CD4-positive, alpha-beta T cell treated with Interleukin-17A for 1 hour (primary cell): ENCODE results near the gene NUCKS1.
A peak's percentile ranks its signal among the peaks of the same experiment; 100 is the strongest.

Source experiments
- DNase-seq: peaks from one replicate; pipeline ENCODE4 v3.0.0-alpha.2; 2020

Gene NUCKS1

GRCh38 chr1:205693421-205693991, 56.5 kb downstream of the NUCKS1 start:
- DNase-seq = no peak

GRCh38 chr1:205692423-205692822, 57.6 kb downstream of the NUCKS1 start:
- no peak for DNase-seq

DNA sequence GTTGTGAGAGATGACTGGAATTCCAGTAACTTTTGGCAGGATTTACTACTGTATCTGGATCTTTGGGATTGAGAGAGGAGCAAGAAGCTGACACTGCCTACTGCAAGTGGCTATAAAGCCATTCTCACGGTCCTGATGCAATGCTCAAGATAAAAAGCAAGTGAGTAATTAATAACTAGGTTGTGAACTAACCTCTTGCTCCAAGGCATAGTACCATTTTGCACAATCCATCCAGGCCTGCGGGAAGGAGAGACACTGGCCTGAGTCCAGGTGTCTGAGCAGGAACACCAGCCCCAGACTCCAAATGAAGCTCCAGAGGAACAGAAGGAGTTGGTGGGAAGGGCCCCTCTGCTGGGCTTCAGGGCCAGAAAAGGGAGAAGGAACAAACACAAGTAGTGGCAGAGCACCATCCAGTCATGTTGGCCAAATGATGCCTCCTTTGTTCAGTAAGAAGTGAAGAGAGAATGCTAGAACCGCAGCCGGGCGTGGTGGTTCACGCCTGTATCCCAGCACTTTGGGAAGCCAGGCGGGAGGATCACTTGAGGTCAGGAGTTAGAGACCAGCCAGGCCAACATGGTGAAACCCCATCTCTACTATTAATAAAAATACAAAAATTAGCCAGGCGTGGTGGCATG, 59.7 kb downstream of the NUCKS1 start:
- DNase-seq = no peak

GRCh38 chr1:205689479-205689878, 60.5 kb downstream of the NUCKS1 start:
- no peak for DNase-seq

DNA sequence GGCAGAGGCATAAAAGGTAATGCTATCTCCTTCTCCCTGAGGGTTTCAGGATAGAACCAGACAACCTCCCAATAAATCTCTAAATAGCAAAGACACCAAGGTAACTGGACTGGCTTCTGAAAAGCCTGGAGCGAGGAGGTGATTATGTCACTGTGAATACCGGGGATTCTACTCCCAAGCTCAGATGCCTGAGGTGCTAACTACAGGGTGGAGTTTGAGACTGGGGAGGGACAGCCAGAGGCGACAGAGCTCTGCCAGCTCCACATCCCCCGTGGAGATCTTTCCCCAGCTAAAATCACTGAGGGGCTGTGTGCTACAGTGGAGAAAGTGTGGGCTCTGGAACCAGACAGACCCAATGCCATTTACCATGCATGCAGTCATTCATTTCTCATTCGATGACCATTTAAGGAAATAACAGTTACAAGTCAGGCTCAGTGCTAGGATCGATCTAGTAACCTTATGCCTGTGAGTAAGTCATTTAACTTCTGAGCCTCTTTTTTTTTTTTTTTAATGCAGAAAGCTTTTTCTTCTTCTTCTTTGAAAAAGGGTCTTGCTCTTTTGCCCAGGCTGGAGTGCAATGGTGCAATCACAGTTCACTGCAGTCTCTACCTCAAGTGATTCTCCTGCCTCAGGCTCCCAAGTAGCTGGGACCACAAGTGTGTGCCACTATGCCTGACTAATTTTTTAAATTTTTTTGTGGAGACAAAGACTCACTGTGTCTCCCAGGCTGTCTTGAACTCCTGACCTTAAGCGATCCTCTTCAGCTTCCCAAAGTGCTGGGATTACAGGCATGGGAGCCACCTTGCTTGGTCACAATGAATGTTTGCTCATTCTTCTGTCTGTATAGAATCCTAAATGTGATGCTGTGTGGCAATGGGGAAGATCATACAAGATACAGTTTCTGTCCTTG, 61.6 kb downstream of the NUCKS1 start:
- DNase-seq = no peak

DNA sequence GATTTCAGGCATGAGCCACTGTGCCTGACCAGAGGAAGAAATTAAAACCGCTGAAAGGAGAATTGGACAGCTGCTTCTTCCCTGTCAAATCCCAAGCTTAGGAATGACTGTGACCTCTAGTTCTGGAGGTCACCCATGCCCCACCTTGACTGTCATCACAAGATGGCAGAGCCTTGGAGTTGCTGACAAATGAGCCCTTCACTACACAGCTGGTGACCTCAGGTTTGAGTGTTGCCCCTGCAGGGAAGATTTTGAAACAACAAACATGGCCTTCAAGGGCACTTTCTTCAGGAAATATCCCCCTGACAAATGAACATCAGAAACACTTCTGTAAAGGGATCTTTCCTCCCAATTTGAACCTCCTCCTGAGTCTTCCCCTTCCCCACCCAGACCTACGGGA, 62.7 kb downstream of the NUCKS1 start:
- DNase-seq = no peak

DNA sequence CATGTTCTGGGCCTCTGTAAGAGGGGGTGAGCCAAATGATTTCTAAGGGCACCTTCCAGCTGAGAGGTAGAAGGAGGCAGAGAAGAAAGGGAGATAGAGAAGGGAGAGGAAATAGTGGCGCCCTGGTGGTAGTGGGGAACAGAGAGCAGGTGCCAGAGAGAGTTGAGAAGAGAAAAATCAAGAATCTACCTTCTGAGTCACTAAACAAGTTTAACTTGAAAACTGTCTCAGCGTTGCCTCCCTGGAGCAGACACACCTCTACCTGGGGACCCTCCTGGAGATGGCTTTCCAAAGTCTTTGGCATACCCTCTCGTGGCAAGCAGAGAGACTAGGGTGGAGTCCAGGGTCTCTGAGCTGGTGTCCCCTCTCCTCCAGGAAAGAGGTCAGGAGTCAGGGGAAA, 68.6 kb downstream of the NUCKS1 start:
- no peak for DNase-seq

DNA sequence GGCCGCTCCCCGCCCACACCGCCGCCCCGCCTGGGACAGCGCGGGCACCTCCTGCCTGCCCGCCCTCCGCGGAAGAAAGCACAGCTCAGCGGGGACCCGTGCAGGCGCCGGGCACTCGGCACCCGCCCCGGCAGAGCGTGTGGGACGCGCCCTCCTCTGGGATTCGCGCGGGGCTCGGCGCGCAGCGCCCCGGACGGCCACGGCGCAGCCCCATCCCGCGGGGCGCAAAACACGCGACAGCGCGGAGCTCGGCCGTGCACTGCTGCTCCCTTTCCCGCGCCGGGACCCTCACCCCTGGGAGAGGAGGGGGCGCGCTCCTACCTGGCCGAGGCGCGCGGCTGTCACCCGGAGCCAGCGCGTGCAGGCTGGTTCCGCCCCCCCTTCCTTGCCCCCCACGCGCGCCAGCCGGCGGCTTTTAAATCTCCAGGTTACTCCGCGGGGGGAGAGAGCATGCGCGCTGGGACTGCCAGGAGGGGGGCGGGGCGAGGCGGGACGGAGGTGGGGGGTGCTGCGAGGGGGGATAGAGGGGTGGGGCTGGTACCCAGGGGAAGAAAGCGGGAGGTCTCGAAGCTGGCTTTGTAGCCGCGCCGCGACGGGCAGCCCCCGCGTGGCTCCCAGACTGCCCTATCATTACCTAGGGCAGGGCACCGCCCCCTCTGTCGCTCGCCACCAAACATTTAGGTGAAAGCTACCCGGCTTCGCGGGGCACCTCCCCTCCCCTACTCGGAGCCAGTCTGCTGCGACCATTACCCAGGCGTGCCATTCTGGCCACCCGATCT, 69.7 kb downstream of the NUCKS1 start, which contains the start of gene SLC45A3:
Gene SLC45A3 (minus strand): TSS at position 437 of the 779 bp plus-strand sequence. CDS start 15,853 bp downstream, outside the sequence.
- peak; percentile 10 for DNase-seq

GRCh38 chr1:205678286-205679111, 71.5 kb downstream of the NUCKS1 start:
- DNase-seq = no peak

GRCh38 chr1:205677167-205677566, 72.8 kb downstream of the NUCKS1 start:
- DNase-seq = no peak

GRCh38 chr1:205676597-205676996, 73.4 kb downstream of the NUCKS1 start:
- DNase-seq = no peak

GRCh38 chr1:205676002-205676401, 74.0 kb downstream of the NUCKS1 start:
- no peak for DNase-seq

DNA sequence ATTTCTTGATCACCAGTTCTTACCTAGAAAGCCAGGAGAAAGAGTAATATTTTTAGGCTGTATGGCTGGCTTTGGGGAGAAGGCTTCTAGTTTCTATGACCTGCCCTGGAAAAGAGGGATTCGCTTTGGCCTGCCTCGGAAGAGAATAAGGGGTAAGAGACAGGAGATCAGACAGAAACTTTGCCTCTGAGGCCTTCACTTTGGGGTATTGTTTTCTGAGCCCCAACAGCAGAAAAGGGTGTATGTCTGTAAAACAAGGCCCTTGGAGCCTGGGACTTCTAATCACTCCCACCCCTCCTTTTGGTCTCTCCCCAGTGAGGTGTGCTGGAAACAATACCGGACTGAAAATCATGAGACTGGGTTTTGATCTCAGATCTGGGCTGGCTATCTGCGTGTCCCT, 74.7 kb downstream of the NUCKS1 start:
- no peak for DNase-seq

DNA sequence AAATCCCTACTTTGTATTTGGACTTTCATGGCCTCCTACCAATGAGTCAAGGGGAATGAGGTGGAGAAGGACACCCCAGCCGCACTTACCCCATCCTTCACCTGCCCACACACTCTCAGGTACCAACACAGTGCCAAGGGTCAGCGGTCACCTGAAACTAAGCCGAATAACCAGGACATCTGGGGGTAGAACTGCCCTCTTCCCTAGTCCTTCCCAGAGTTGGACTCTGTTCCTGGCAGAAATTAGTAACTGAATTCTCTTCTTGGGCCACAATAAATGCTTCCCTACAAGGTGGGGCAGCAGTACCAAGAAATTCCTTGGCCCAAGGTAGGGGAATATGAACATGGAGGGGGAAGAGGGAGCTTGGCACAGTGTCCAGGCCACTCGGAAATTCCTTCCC, 77.0 kb downstream of the NUCKS1 start:
- no peak for DNase-seq

- no peak for DNase-seq
Measured at GRCh38 chr1:205672395-205672889, 77.5 kb downstream of the NUCKS1 start.

DNA sequence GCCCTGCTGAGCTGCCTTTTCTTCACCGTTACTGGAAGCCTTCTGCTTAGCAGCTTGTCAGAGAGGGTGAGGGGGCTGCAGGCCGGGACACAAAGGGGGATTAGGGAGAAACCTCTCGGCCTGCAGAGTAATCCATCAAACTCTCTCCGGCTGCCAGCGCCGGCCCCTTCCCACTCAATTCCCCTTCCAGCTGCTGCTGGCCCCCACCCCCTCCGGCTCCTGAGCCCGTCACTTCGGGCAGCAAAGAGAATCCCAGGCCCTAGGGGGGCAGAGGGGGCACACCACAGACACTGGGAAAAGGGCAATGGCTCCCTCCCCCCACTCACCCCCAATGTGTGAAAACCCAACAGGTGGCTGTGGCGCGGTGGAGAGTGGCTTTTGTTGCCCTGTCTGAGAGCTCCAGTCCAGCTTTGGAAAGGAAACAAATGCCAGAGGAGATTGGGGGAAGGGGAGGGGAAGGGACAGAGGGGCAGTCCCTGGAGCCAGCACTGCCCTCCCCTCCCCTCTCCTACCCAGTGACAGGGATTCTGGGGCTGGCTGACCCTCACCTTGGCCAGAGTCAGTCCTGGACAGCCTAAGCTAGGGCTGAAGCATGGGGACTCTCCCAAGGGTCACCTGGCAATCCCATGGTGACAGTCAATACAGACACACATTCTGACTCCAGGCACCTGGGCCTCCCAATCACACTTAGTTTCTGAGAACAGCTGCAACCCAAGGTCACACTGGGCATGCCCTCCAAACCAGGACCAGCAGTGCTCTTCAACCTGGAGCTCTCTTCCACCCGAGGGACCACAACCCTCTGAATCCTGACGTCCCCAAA, 79.2 kb downstream of the NUCKS1 start:
- DNase-seq = no peak

- DNase-seq = no peak
Measured at GRCh38 chr1:205670150-205670446, 79.9 kb downstream of the NUCKS1 start.

GRCh38 chr1:205669341-205670149, 80.4 kb downstream of the NUCKS1 start:
- DNase-seq = no peak

DNA sequence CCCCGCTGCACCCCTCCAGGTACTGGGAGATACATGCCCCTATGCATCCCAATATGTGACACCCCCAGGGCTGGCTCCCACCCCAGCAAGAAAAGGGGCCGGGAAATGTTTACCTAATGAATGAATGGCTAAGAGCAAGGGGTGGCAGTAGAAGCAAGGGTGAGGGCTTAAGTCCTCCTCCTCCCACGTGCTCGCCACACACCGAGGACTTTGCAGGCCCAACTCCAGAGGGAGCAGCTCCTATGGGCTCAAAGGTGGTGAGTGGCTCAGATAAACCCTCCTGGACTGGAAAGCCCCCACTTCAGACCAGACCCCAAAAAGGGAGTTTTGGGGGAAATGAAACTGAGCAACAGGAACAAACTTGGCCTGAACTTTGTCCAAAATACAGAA, 81.0 kb downstream of the NUCKS1 start:
- no peak for DNase-seq

GRCh38 chr1:205667909-205668643, 81.9 kb downstream of the NUCKS1 start:
- no peak for DNase-seq
